HepG2 (cell line): ENCODE data around the gene CLPTM1. TPM values are rescaled to one million over a fixed set of nuclear protein-coding genes. Genes with fewer than 3 reads are reported as not detected.

Experiments
- CEBPB ChIP-seq: IDR thresholded peaks from 2 replicates; pipeline ENCODE4 v1.6.1; 2011; ENCODE audit warnings: low read depth, low read length, improper control_type of control experiment, borderline replicate concordance
- ELF3 ChIP-seq: IDR thresholded peaks from 2 replicates; pipeline ENCODE4 v1.6.1; 2016; ENCODE audit warnings: missing genetic modification reagents, missing compliant biosample characterization
- SMYD3 ChIP-seq: sonication (generic); formaldehyde crosslinking; IDR thresholded peaks from 2 replicates; pipeline ENCODE4 v1.8.1; 2023; ENCODE audit warnings: mild to moderate bottlenecking, missing genetic modification reagents
- TBL1XR1 ChIP-seq: fragments of 150-350 bp; IDR thresholded peaks from 2 replicates; pipeline ENCODE4 v1.6.1; 2014; ENCODE audit warnings: borderline replicate concordance, low read length; ENCODE audit not compliant: partially characterized antibody
- TEAD2 ChIP-seq: sonication (generic); formaldehyde crosslinking; IDR thresholded peaks from 2 replicates; pipeline ENCODE4 v1.9.0; 2021; ENCODE audit warnings: missing genetic modification reagents
- ZNF207 ChIP-seq: fragments of 450-650 bp; IDR thresholded peaks from 2 replicates; pipeline ENCODE4 v1.6.1; 2016; ENCODE audit warnings: antibody characterized with exemption, borderline replicate concordance
- ZNF225 ChIP-seq: sonication (generic); formaldehyde crosslinking; IDR thresholded peaks from 2 replicates; pipeline ENCODE4 v1.4.0; 2020; ENCODE audit warnings: mild to moderate bottlenecking, missing genetic modification reagents
- ZNF430 ChIP-seq: sonication (generic); formaldehyde crosslinking; IDR thresholded peaks from 2 replicates; pipeline ENCODE4 v1.9.0; 2021; ENCODE audit warnings: mild to moderate bottlenecking, missing genetic modification reagents
- ZNF446 ChIP-seq: sonication (generic); formaldehyde crosslinking; IDR thresholded peaks from 2 replicates; pipeline ENCODE4 v1.5.0; 2020; ENCODE audit warnings: mild to moderate bottlenecking, missing genetic modification reagents
- ZNF605 ChIP-seq: sonication (generic); formaldehyde crosslinking; IDR thresholded peaks from 2 replicates; pipeline ENCODE4 v1.8.0; 2022; ENCODE audit warnings: mild to moderate bottlenecking, missing genetic modification reagents
- ZNF652 ChIP-seq: IDR thresholded peaks from 2 replicates; pipeline ENCODE4 v1.6.1; 2016; ENCODE audit warnings: low read depth, borderline replicate concordance
- ZNF660 ChIP-seq: sonication (generic); formaldehyde crosslinking; IDR thresholded peaks from 2 replicates; pipeline ENCODE4 v1.5.1; 2020; ENCODE audit warnings: mild to moderate bottlenecking, low read depth, missing genetic modification reagents, borderline replicate concordance
- ZSCAN12 ChIP-seq: sonication (generic); formaldehyde crosslinking; IDR thresholded peaks from 2 replicates; pipeline ENCODE4 v1.9.0; 2021; ENCODE audit warnings: mild to moderate bottlenecking, missing genetic modification reagents
- polyA plus RNA-seq, 8 experiments: library from polyadenylated mRNA; depleted of rRNA in 3 of 8; stranded (reverse) in 7 of 8; unstranded in 1 of 8; fragments of >200 nt; fragmentation: Illumina TruSeq in 4 of 8; extraction: Trizol in 4 of 8; gene quantifications; 2 replicates each; pipeline versions ENCODE4 v1.2.1 to v1.2.3, GENCODE V29; 2011 to 2016; ENCODE audit warnings: low read depth in 4 of 8, missing spikeins in 1 of 8, mixed read lengths in 1 of 8; ENCODE audit not compliant: insufficient read depth in 1 of 8
- total RNA-seq, 5 experiments: library from RNA; depleted of rRNA; stranded (reverse); fragments of >200 nt; fragmentation: Illumina TruSeq; extraction: Trizol; gene quantifications; 2 replicates each; pipeline ENCODE4 v1.2.3, GENCODE V29; 2016; ENCODE audit warnings: low read depth in 1 of 5
- TF ChIP-seq, protein P1 (sequence below): sonication (generic); formaldehyde crosslinking; conservative IDR thresholded peaks from 2 replicates; pipeline ENCODE4 v1.5.0; 2020; ENCODE audit warnings: missing genetic modification reagents
- TF ChIP-seq, protein P2 (sequence below): IDR thresholded peaks from 2 replicates; pipeline ENCODE4 v1.6.1; 2016; ENCODE audit warnings: low read depth, borderline replicate concordance
- TF ChIP-seq, protein P3 (sequence below): sonication (generic); formaldehyde crosslinking; IDR thresholded peaks from 2 replicates; pipeline ENCODE4 v1.5.0; 2020; ENCODE audit warnings: missing genetic modification reagents, mild to moderate bottlenecking, borderline replicate concordance
- TF ChIP-seq, protein P4 (sequence below): sonication (generic); formaldehyde crosslinking; IDR thresholded peaks from 2 replicates; pipeline ENCODE4 v1.4.0; 2020; ENCODE audit warnings: missing genetic modification reagents
- TF ChIP-seq, protein P5 (sequence below): sonication (generic); formaldehyde crosslinking; IDR thresholded peaks from 2 replicates; pipeline ENCODE4 v1.4.0; 2020; ENCODE audit warnings: mild to moderate bottlenecking, missing genetic modification reagents
- TF ChIP-seq, protein P6 (sequence below): sonication (generic); formaldehyde crosslinking; IDR thresholded peaks from 2 replicates; pipeline ENCODE4 v1.5.1; 2020; ENCODE audit warnings: missing genetic modification reagents, mild to moderate bottlenecking, borderline replicate concordance
- TF ChIP-seq, protein P7 (sequence below): sonication (generic); formaldehyde crosslinking; IDR thresholded peaks from 2 replicates; pipeline ENCODE4 v1.8.1; 2023; ENCODE audit warnings: missing genetic modification reagents, mild to moderate bottlenecking, borderline replicate concordance

CLPTM1 gene
- total and polyA plus RNA-seq, 2 of the 13 experiments (the other 11 are each of a cell fraction or from before 2014, with no cell fraction given) = 34.9 to 42.8 TPM

DNA sequence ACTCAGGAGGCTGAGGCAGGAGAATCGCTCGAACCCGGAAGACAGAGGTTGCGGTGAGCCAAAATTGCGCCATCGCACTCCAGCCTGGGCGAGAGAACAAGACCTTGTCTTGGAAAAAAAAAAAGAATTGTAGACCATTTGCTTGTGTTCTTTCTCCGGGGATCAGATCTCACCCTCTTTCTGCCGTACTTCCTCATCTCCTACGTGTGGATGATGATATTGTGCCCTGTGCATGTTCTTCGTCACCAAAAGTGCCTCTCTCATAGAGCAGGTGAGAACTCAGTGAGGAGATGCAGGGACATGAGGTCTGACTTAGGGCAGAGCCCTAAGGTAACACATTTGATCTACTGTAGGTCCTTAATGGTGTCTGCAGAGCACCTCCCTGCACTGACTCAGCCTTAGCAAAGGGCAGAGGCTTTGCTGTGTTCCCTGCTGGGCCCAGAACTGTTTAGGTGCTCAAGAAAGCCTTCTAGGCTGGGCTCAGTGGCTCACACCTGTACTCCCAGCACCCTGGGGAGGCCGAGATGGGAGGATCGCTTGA, 8.1 kb upstream of the CLPTM1 start (continued):
- TF ChIP-seq, protein P1, sequence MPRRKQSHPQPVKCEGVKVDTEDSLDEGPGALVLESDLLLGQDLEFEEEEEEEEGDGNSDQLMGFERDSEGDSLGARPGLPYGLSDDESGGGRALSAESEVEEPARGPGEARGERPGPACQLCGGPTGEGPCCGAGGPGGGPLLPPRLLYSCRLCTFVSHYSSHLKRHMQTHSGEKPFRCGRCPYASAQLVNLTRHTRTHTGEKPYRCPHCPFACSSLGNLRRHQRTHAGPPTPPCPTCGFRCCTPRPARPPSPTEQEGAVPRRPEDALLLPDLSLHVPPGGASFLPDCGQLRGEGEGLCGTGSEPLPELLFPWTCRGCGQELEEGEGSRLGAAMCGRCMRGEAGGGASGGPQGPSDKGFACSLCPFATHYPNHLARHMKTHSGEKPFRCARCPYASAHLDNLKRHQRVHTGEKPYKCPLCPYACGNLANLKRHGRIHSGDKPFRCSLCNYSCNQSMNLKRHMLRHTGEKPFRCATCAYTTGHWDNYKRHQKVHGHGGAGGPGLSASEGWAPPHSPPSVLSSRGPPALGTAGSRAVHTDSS (CRISPR knock-in tag) = no peak
- TF ChIP-seq ZNF605 (CRISPR knock-in tag) (no peak), ZNF660 (CRISPR knock-in tag) (no peak), ZNF652 (CRISPR knock-in tag) (no peak), TEAD2 (CRISPR knock-in tag) (no peak), SMYD3 (peak; percentile 39; the same call in 1 of the 2 replicates), CEBPB (peak; percentile 61; the same call in 1 of the 2 replicates), TBL1XR1 (no peak), ZNF446 (CRISPR knock-in tag) (no peak), ZNF225 (CRISPR knock-in tag) (no peak), ZNF207 (no peak), ZNF430 (CRISPR knock-in tag) (no peak; the same call in 1 of the 2 replicates), ELF3 (CRISPR knock-in tag) (peak; percentile 53), ZSCAN12 (CRISPR knock-in tag) (no peak)
- TF ChIP-seq, protein P2, sequence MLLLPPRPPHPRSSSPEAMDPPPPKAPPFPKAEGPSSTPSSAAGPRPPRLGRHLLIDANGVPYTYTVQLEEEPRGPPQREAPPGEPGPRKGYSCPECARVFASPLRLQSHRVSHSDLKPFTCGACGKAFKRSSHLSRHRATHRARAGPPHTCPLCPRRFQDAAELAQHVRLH (CRISPR knock-in tag) = no peak
- TF ChIP-seq, protein P3, sequence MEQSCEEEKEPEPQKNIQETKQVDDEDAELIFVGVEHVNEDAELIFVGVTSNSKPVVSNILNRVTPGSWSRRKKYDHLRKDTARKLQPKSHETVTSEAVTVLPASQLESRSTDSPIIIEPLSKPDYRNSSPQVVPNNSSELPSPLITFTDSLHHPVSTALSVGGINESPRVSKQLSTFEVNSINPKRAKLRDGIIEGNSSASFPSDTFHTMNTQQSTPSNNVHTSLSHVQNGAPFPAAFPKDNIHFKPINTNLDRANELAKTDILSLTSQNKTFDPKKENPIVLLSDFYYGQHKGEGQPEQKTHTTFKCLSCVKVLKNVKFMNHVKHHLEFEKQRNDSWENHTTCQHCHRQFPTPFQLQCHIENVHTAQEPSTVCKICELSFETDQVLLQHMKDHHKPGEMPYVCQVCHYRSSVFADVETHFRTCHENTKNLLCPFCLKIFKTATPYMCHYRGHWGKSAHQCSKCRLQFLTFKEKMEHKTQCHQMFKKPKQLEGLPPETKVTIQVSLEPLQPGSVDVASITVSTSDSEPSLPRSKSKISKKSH = no peak
- TF ChIP-seq, protein P4, sequence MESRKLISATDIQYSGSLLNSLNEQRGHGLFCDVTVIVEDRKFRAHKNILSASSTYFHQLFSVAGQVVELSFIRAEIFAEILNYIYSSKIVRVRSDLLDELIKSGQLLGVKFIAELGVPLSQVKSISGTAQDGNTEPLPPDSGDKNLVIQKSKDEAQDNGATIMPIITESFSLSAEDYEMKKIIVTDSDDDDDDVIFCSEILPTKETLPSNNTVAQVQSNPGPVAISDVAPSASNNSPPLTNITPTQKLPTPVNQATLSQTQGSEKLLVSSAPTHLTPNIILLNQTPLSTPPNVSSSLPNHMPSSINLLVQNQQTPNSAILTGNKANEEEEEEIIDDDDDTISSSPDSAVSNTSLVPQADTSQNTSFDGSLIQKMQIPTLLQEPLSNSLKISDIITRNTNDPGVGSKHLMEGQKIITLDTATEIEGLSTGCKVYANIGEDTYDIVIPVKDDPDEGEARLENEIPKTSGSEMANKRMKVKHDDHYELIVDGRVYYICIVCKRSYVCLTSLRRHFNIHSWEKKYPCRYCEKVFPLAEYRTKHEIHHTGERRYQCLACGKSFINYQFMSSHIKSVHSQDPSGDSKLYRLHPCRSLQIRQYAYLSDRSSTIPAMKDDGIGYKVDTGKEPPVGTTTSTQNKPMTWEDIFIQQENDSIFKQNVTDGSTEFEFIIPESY (CRISPR knock-in tag) = no peak
- TF ChIP-seq, protein P5, sequence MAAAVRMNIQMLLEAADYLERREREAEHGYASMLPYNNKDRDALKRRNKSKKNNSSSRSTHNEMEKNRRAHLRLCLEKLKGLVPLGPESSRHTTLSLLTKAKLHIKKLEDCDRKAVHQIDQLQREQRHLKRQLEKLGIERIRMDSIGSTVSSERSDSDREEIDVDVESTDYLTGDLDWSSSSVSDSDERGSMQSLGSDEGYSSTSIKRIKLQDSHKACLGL = no peak
- TF ChIP-seq, protein P6, sequence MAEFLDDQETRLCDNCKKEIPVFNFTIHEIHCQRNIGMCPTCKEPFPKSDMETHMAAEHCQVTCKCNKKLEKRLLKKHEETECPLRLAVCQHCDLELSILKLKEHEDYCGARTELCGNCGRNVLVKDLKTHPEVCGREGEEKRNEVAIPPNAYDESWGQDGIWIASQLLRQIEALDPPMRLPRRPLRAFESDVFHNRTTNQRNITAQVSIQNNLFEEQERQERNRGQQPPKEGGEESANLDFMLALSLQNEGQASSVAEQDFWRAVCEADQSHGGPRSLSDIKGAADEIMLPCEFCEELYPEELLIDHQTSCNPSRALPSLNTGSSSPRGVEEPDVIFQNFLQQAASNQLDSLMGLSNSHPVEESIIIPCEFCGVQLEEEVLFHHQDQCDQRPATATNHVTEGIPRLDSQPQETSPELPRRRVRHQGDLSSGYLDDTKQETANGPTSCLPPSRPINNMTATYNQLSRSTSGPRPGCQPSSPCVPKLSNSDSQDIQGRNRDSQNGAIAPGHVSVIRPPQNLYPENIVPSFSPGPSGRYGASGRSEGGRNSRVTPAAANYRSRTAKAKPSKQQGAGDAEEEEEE = no peak
- TF ChIP-seq, protein P7, sequence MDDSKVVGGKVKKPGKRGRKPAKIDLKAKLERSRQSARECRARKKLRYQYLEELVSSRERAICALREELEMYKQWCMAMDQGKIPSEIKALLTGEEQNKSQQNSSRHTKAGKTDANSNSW (CRISPR knock-in tag) = no peak
